ENCODE measurements around the gene RB1. TPM values are rescaled to one million over a fixed set of nuclear protein-coding genes. Genes with fewer than 3 reads are reported as not detected.

RB1 gene
- total and polyA plus RNA-seq, 2 experiments from 2014 or later, result 19.5 to 22.3 TPM

- TF ChIP-seq JUNB (IDR thresholded peaks at IDR 0.05; ENCODE audit: unreplicated experiment), result no peak
- TF ChIP-seq ETS1 (IDR thresholded peaks at IDR 0.05), result no peak
- TF ChIP-seq CREB1 (CRISPR knock-in tag; IDR thresholded peaks at IDR 0.05; ENCODE audit: low read depth), result no peak
- TF ChIP-seq REST (IDR thresholded peaks at IDR 0.05; ENCODE audit: unreplicated experiment), result no peak
- TF ChIP-seq ZNF114 (CRISPR knock-in tag; IDR thresholded peaks at IDR 0.05), result no peak
- TF ChIP-seq ZNF331 (CRISPR knock-in tag; IDR thresholded peaks at IDR 0.05; ENCODE audit: low read depth), result no peak
Measured at GRCh38 chr13:48490241-48490640, 186.7 kb downstream of the RB1 start (continued).

- Histone ChIP-seq H3K4me2 (no peak overlapping the region), H3K79me2 (replicated peaks; ENCODE audit: insufficient read depth) (no peaks in the 10 kb centered on the region), H3K9me2 (ENCODE audit: insufficient read depth) (no peaks in the 10 kb centered on the region), H3K36me3 (ENCODE audit: insufficient read depth) (no peaks in the 10 kb centered on the region), H3F3A (replicated peaks; ENCODE audit: low read depth) (no peaks in the 10 kb centered on the region), H3K27me3 (ENCODE audit: insufficient read depth) (no peaks in the 10 kb centered on the region), H3K27ac (ENCODE audit: low read depth) (no peak overlapping the region), H3K4me1 (ENCODE audit: insufficient read depth) (no peaks in the 10 kb centered on the region), H3K4me3 (no peak overlapping the region), H4K20me1 (replicated peaks; ENCODE audit: insufficient read depth) (no peaks in the 10 kb centered on the region), H2AFZ (no peak overlapping the region)
- DNase-seq (ENCODE audit: low spot score), result no peak
- Mint-ChIP-seq H3K27me3 (ENCODE audit: insufficient read depth, low read depth, poor library complexity) (no peaks in the 10 kb centered on the region), H3K9me3 (0 out of 3 replicates have a peak, but pooled peaks cover 3% of the 10 kb centered on the region), H3K27ac (no peak overlapping the region), H3K4me1 (peaks cover 6% of the 10 kb centered on the region; the same call in 2 of the 3 replicates), H3K4me3 (no peak overlapping the region), H3K36me3 (ENCODE audit: low read depth) (peaks cover 21% of the 10 kb centered on the region)
- no peak for TF ChIP-seq ZNF462 (CRISPR knock-in tag; IDR thresholded peaks at IDR 0.05)
- TF ChIP-seq NANOG (IDR thresholded peaks at IDR 0.05; ENCODE audit: borderline replicate concordance), result no peak
- TF ChIP-seq STAT1 (IDR thresholded peaks at IDR 0.05; ENCODE audit: unreplicated experiment), result no peak
- no peak for TF ChIP-seq JUNB (IDR thresholded peaks at IDR 0.05; ENCODE audit: unreplicated experiment)
- TF ChIP-seq ZNF331 (CRISPR knock-in tag; IDR thresholded peaks at IDR 0.05; ENCODE audit: low read depth), result no peak
- no peak for ATAC-seq
Measured at GRCh38 chr13:48491423-48492095, 188.0 kb downstream of the RB1 start.

All from GM23338 (cell line).